22Rv1 (cell line): ENCODE results near the gene GAB4.

Experiments used
- CTCF ChIP-seq: fragments of 450-650 bp; IDR thresholded peaks from 2 replicates; pipeline ENCODE4 v1.5.1; 2017; ENCODE audit warnings: mild to moderate bottlenecking
- ZFX ChIP-seq: fragments of 450-650 bp; IDR thresholded peaks from 2 replicates; pipeline ENCODE4 v1.6.1; 2017; ENCODE audit warnings: antibody characterized with exemption, borderline replicate concordance

GRCh38 chr22:16975155-16975885 is 32.7 kb downstream of the GAB4 start:
- TF ChIP-seq CTCF (no peak), ZFX (no peak)
